ENCODE measurements around the gene NPR2.

DNA sequence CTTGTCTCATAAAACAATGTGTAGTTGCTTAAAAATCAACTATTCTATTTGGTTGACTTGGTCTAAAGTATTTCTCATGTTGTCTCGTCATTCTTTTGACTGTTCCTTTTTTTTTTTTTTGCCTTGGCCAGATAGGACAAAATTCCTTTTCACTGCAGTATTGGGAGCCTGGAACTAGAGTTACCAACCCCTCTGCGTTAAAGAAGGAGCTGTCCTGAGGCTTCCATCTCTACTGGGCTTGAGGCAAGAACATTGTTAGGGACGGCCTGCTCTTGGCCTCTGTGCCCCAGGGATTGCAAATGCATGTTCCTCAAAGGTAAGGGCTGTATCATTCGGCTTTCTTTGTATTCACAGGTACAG lies 1.4 kb upstream of the NPR2 start:
- TF ChIP-seq PHF20 (CRISPR knock-in tag; IDR thresholded peaks at IDR 0.05): no peak
- TF ChIP-seq, protein P1, sequence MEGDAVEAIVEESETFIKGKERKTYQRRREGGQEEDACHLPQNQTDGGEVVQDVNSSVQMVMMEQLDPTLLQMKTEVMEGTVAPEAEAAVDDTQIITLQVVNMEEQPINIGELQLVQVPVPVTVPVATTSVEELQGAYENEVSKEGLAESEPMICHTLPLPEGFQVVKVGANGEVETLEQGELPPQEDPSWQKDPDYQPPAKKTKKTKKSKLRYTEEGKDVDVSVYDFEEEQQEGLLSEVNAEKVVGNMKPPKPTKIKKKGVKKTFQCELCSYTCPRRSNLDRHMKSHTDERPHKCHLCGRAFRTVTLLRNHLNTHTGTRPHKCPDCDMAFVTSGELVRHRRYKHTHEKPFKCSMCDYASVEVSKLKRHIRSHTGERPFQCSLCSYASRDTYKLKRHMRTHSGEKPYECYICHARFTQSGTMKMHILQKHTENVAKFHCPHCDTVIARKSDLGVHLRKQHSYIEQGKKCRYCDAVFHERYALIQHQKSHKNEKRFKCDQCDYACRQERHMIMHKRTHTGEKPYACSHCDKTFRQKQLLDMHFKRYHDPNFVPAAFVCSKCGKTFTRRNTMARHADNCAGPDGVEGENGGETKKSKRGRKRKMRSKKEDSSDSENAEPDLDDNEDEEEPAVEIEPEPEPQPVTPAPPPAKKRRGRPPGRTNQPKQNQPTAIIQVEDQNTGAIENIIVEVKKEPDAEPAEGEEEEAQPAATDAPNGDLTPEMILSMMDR (CRISPR knock-in tag; IDR thresholded peaks at IDR 0.05): no peak
- TF ChIP-seq ARNT2 (CRISPR knock-in tag; IDR thresholded peaks at IDR 0.05; ENCODE audit: low read depth): no peak
- no peak for TF ChIP-seq ELF1 (CRISPR knock-in tag; IDR thresholded peaks at IDR 0.05)
- TF ChIP-seq JUN (CRISPR knock-in tag; IDR thresholded peaks at IDR 0.05): no peak
- no peak for TF ChIP-seq CEBPB (IDR thresholded peaks at IDR 0.05; ENCODE audit: borderline replicate concordance, low read depth, low read length)
- TF ChIP-seq EZH2 (conservative IDR thresholded peaks at IDR 0.05; ENCODE audit: low read depth, low read length): no peak
